ENCODE measurements around the gene CCPG1. TPM values are rescaled to one million over a fixed set of nuclear protein-coding genes. Genes with fewer than 3 reads are reported as not detected.
"Not testable (repeated sequence)": the region's sequence is repeated elsewhere in the genome, so short reads cannot be mapped to it uniquely, and the experiment has no call there.

The CCPG1 gene
- total RNA-seq, 1 donor, result 250 TPM

GRCh38 chr15:55407498-55408011, 604 bp downstream of the CCPG1 start:
- Histone ChIP-seq H3K36me3 (ENCODE audit: insufficient read depth, low read length) (no peaks in the 10 kb centered on the region), H3K4me1 (ENCODE audit: insufficient read depth, low read length) (peaks cover 13% of the 10 kb centered on the region), H3K79me2 (ENCODE audit: insufficient read depth, low read length) (peaks cover 41% of the 10 kb centered on the region), H2AFZ (ENCODE audit: low read length) (peak overlapping the region; percentile 87), H3K4me2 (ENCODE audit: insufficient read depth, low read length) (peak overlapping the region; percentile 98), H3K27ac (ENCODE audit: low read depth, low read length) (peak overlapping the region; percentile 86), H3K4me3 (ENCODE audit: insufficient read depth, low read length) (peak overlapping the region; percentile 88), H3K27me3 (ENCODE audit: insufficient read depth, low read length) (no peaks in the 10 kb centered on the region), H4K20me1 (ENCODE audit: insufficient read depth, low read length) (no peaks in the 10 kb centered on the region), H3K9me3 (ENCODE audit: low read depth, low read length) (no peaks in the 10 kb centered on the region)
- peak; percentile 85 for DNase-seq (ENCODE audit: insufficient read length, low spot score, missing footprints)
- no peak for TF ChIP-seq CTCF (IDR thresholded peaks at IDR 0.05; ENCODE audit: extremely low read depth, low read depth, low read length)

GRCh38 chr15:55403531-55403930, 4.6 kb downstream of the CCPG1 start:
- Histone ChIP-seq H2AFZ (ENCODE audit: low read length) (no peak overlapping the region), H3K4me3 (ENCODE audit: insufficient read depth, low read length) (no peak overlapping the region), H3K79me2 (ENCODE audit: insufficient read depth, low read length) (peaks cover 72% of the 10 kb centered on the region), H3K4me1 (ENCODE audit: insufficient read depth, low read length) (peaks cover 13% of the 10 kb centered on the region), H3K36me3 (ENCODE audit: insufficient read depth, low read length) (no peaks in the 10 kb centered on the region), H3K9me3 (ENCODE audit: low read depth, low read length) (no peaks in the 10 kb centered on the region), H3K4me2 (ENCODE audit: insufficient read depth, low read length) (no peak overlapping the region), H3K27ac (ENCODE audit: low read depth, low read length) (peak overlapping the region; percentile 1), H4K20me1 (ENCODE audit: insufficient read depth, low read length) (no peaks in the 10 kb centered on the region), H3K27me3 (ENCODE audit: insufficient read depth, low read length) (no peaks in the 10 kb centered on the region)
- no peak for TF ChIP-seq CTCF (IDR thresholded peaks at IDR 0.05; ENCODE audit: extremely low read depth, low read depth, low read length)
- DNase-seq (ENCODE audit: insufficient read length, low spot score, missing footprints), result no peak

GRCh38 chr15:55402707-55403106, 5.5 kb downstream of the CCPG1 start:
- H3K9me3 ChIP-seq (ENCODE audit: low read depth, low read length), result no peaks in the 10 kb centered on the region
- H3K27ac ChIP-seq (ENCODE audit: low read depth, low read length), result no peak overlapping the region
- no peak overlapping the region for H2AFZ ChIP-seq (ENCODE audit: low read length)
- no peaks in the 10 kb centered on the region for H4K20me1 ChIP-seq (ENCODE audit: insufficient read depth, low read length)
- TF ChIP-seq CTCF (IDR thresholded peaks at IDR 0.05; ENCODE audit: extremely low read depth, low read depth, low read length), result no peak
- H3K27me3 ChIP-seq (ENCODE audit: insufficient read depth, low read length), result no peaks in the 10 kb centered on the region
- H3K79me2 ChIP-seq (ENCODE audit: insufficient read depth, low read length), result peaks cover 75% of the 10 kb centered on the region
- H3K4me3 ChIP-seq (ENCODE audit: insufficient read depth, low read length), result no peak overlapping the region
- H3K36me3 ChIP-seq (ENCODE audit: insufficient read depth, low read length), result no peaks in the 10 kb centered on the region
- peaks cover 13% of the 10 kb centered on the region for H3K4me1 ChIP-seq (ENCODE audit: insufficient read depth, low read length)
- no peak overlapping the region for H3K4me2 ChIP-seq (ENCODE audit: insufficient read depth, low read length)
- no peak for DNase-seq (ENCODE audit: insufficient read length, low spot score, missing footprints)

GRCh38 chr15:55401786-55402246, 6.3 kb downstream of the CCPG1 start:
- no peak for TF ChIP-seq CTCF (IDR thresholded peaks at IDR 0.05; ENCODE audit: extremely low read depth, low read depth, low read length)
- Histone ChIP-seq H3K36me3 (ENCODE audit: insufficient read depth, low read length) (no peaks in the 10 kb centered on the region), H3K9me3 (ENCODE audit: low read depth, low read length) (no peaks in the 10 kb centered on the region), H3K4me3 (ENCODE audit: insufficient read depth, low read length) (no peak overlapping the region), H3K27me3 (ENCODE audit: insufficient read depth, low read length) (no peaks in the 10 kb centered on the region), H3K4me2 (ENCODE audit: insufficient read depth, low read length) (no peak overlapping the region), H2AFZ (ENCODE audit: low read length) (no peak overlapping the region), H3K4me1 (ENCODE audit: insufficient read depth, low read length) (peaks cover 10% of the 10 kb centered on the region), H3K27ac (ENCODE audit: low read depth, low read length) (no peak overlapping the region), H3K79me2 (ENCODE audit: insufficient read depth, low read length) (peaks cover 74% of the 10 kb centered on the region), H4K20me1 (ENCODE audit: insufficient read depth, low read length) (peaks cover 3% of the 10 kb centered on the region)
- no peak for DNase-seq (ENCODE audit: insufficient read length, low spot score, missing footprints)

- H3K4me3 ChIP-seq (ENCODE audit: insufficient read depth, low read length); H3K36me3 ChIP-seq (ENCODE audit: insufficient read depth, low read length); H3K27me3 ChIP-seq (ENCODE audit: insufficient read depth, low read length); H4K20me1 ChIP-seq (ENCODE audit: insufficient read depth, low read length); H3K4me2 ChIP-seq (ENCODE audit: insufficient read depth, low read length); H2AFZ ChIP-seq (ENCODE audit: low read length); H3K9me3 ChIP-seq (ENCODE audit: low read depth, low read length); H3K27ac ChIP-seq (ENCODE audit: low read depth, low read length); DNase-seq (ENCODE audit: insufficient read length, low spot score, missing footprints): not testable (repeated sequence)
- peaks cover 65% of the 10 kb centered on the region for H3K79me2 ChIP-seq (ENCODE audit: insufficient read depth, low read length)
- peaks cover 17% of the 10 kb centered on the region for H3K4me1 ChIP-seq (ENCODE audit: insufficient read depth, low read length)
Observed at GRCh38 chr15:55400050-55400449, 8.1 kb downstream of the CCPG1 start.

All from osteoblast (primary cell).